Effector memory CD4-positive, alpha-beta T cell (primary cell): ENCODE results near the gene MMD.

Experiments
- DNase-seq, 3 donors: peaks; one replicate each; pipeline ENCODE4 v3.0.0-alpha.2; 2020
- H3K27ac ChIP-seq: 2 replicates; pipeline ENCODE4 v1.7.0; 2013; ENCODE audit warnings: mild to moderate bottlenecking, low read length, moderate library complexity; ENCODE audit not compliant: insufficient read depth, poor library complexity, severe bottlenecking
- H3K27me3 ChIP-seq: replicated peaks from 2 replicates; pipeline ENCODE4 v1.7.0; 2013; ENCODE audit warnings: mild to moderate bottlenecking, low read length; ENCODE audit not compliant: insufficient read depth, control insufficient read depth, poor library complexity, severe bottlenecking
- H3K36me3 ChIP-seq: 2 replicates; pipeline ENCODE4 v1.7.0; 2013; ENCODE audit warnings: mild to moderate bottlenecking, low read length, moderate library complexity; ENCODE audit not compliant: control insufficient read depth, insufficient read depth
- H3K4me1 ChIP-seq: 2 replicates; pipeline ENCODE4 v1.7.0; 2013; ENCODE audit warnings: low read length, mild to moderate bottlenecking; ENCODE audit not compliant: control insufficient read depth, insufficient read depth, poor library complexity, severe bottlenecking
- H3K4me3 ChIP-seq: 2 replicates; pipeline ENCODE4 v1.7.0; 2013; ENCODE audit warnings: low read length, low read depth, mild to moderate bottlenecking; ENCODE audit not compliant: insufficient read depth, poor library complexity, severe bottlenecking
- H3K9me3 ChIP-seq: 2 replicates; pipeline ENCODE4 v1.7.0; 2013; ENCODE audit warnings: mild to moderate bottlenecking, low read length, moderate library complexity; ENCODE audit not compliant: control insufficient read depth

MMD gene

GRCh38 chr17:55354010-55354409 is 67.6 kb downstream of the MMD start:
- Histone ChIP-seq H3K27me3 (no peaks in the 10 kb centered on the region), H3K4me1 (peaks cover under 1% of the 10 kb centered on the region), H3K9me3 (no peaks in the 10 kb centered on the region), H3K36me3 (no peaks in the 10 kb centered on the region), H3K27ac (no peak overlapping the region), H3K4me3 (no peak overlapping the region)
- DNase-seq, result no peak

GRCh38 chr17:55351226-55351625 is 70.4 kb downstream of the MMD start:
- no peaks in the 10 kb centered on the region for H3K9me3 ChIP-seq
- H3K4me1 ChIP-seq, result peaks cover 10% of the 10 kb centered on the region
- no peaks in the 10 kb centered on the region for H3K36me3 ChIP-seq
- H3K27me3 ChIP-seq, result no peaks in the 10 kb centered on the region
- no peak overlapping the region for H3K4me3 ChIP-seq
- no peak overlapping the region for H3K27ac ChIP-seq
- no peak for DNase-seq

GRCh38 chr17:55350825-55351205 is 70.8 kb downstream of the MMD start:
- no peaks in the 10 kb centered on the region for H3K9me3 ChIP-seq
- no peaks in the 10 kb centered on the region for H3K36me3 ChIP-seq
- no peak overlapping the region for H3K27ac ChIP-seq
- no peak overlapping the region for H3K4me3 ChIP-seq
- no peaks in the 10 kb centered on the region for H3K27me3 ChIP-seq
- peaks cover 10% of the 10 kb centered on the region for H3K4me1 ChIP-seq
- no peak for DNase-seq

GRCh38 chr17:55348749-55349354 is 72.8 kb downstream of the MMD start:
- H3K9me3 ChIP-seq, result no peaks in the 10 kb centered on the region
- H3K27ac ChIP-seq, result no peak overlapping the region
- H3K4me3 ChIP-seq, result no peak overlapping the region
- no peaks in the 10 kb centered on the region for H3K36me3 ChIP-seq
- H3K27me3 ChIP-seq, result no peaks in the 10 kb centered on the region
- peaks cover 24% of the 10 kb centered on the region for H3K4me1 ChIP-seq
- DNase-seq, result peak; percentile 4 to 29 (median 6)

- no peaks in the 10 kb centered on the region for H3K9me3 ChIP-seq
- no peak for DNase-seq
Measured at GRCh38 chr17:55347341-55347740, 74.3 kb downstream of the MMD start.

GRCh38 chr17:55346658-55347057 is 75.0 kb downstream of the MMD start:
- H3K27me3 ChIP-seq, result no peaks in the 10 kb centered on the region
- DNase-seq, result no peak
- peaks cover 37% of the 10 kb centered on the region for H3K4me1 ChIP-seq
- no peak overlapping the region for H3K4me3 ChIP-seq
- H3K9me3 ChIP-seq, result no peaks in the 10 kb centered on the region
- no peak overlapping the region for H3K27ac ChIP-seq
- H3K36me3 ChIP-seq, result no peaks in the 10 kb centered on the region

More at GRCh38 chr17:55347341-55347740, 74.3 kb downstream of the MMD start:
- Histone ChIP-seq H3K4me1 (peaks cover 37% of the 10 kb centered on the region), H3K4me3 (no peak overlapping the region), H3K27me3 (no peaks in the 10 kb centered on the region), H3K27ac (no peak overlapping the region), H3K36me3 (no peaks in the 10 kb centered on the region)

- no peaks in the 10 kb centered on the region for H3K9me3 ChIP-seq
- H3K4me3 ChIP-seq, result no peak overlapping the region
- no peaks in the 10 kb centered on the region for H3K27me3 ChIP-seq
- no peak for DNase-seq
- H3K27ac ChIP-seq, result peak overlapping the region; percentile 25
- H3K4me1 ChIP-seq, result peaks cover 37% of the 10 kb centered on the region
- no peaks in the 10 kb centered on the region for H3K36me3 ChIP-seq
Measured at GRCh38 chr17:55345132-55345531, 76.5 kb downstream of the MMD start.

GRCh38 chr17:55344514-55344997 is 77.1 kb downstream of the MMD start:
- Histone ChIP-seq H3K4me3 (no peak overlapping the region), H3K36me3 (no peaks in the 10 kb centered on the region), H3K9me3 (no peaks in the 10 kb centered on the region), H3K27ac (peak overlapping the region; percentile 25), H3K27me3 (no peaks in the 10 kb centered on the region), H3K4me1 (peaks cover 41% of the 10 kb centered on the region)
- DNase-seq, result no peak

GRCh38 chr17:55343900-55344513 is 77.6 kb downstream of the MMD start:
- no peak overlapping the region for H3K4me3 ChIP-seq
- H3K27me3 ChIP-seq, result no peaks in the 10 kb centered on the region
- H3K36me3 ChIP-seq, result no peaks in the 10 kb centered on the region
- H3K4me1 ChIP-seq, result peaks cover 41% of the 10 kb centered on the region
- H3K27ac ChIP-seq, result peak overlapping the region; percentile 8
- H3K9me3 ChIP-seq, result no peaks in the 10 kb centered on the region
- DNase-seq, result no peak

- Histone ChIP-seq H3K9me3 (no peaks in the 10 kb centered on the region), H3K27me3 (no peaks in the 10 kb centered on the region), H3K4me3 (no peak overlapping the region), H3K4me1 (peaks cover 35% of the 10 kb centered on the region), H3K27ac (peak overlapping the region; percentile 27), H3K36me3 (no peaks in the 10 kb centered on the region)
- DNase-seq, result no peak
Measured at GRCh38 chr17:55342800-55343585, 78.6 kb downstream of the MMD start.
